ENCODE data around the gene C3orf22. TPM values are rescaled to one million over a fixed set of nuclear protein-coding genes. Genes with fewer than 3 reads are reported as not detected.
"Not testable (repeated sequence)": the region's sequence is repeated elsewhere in the genome, so short reads cannot be mapped to it uniquely, and the experiment has no call there.

C3orf22 gene
- total RNA-seq, 1 donor from 2014 or later, result not detected

- peaks cover 39% of the 10 kb centered on the region for H3K27me3 Mint-ChIP-seq (ENCODE audit: low read depth)
- TF ChIP-seq CTCF (conservative IDR thresholded peaks at IDR 0.05), result no peak
- H3K4me3 Mint-ChIP-seq, result no peak overlapping the region
- no peaks in the 10 kb centered on the region for H3K36me3 Mint-ChIP-seq (ENCODE audit: low read depth)
- no peaks in the 10 kb centered on the region for H3K4me1 Mint-ChIP-seq
- no peak overlapping the region for H3K27ac Mint-ChIP-seq (ENCODE audit: unreplicated experiment)
- H3K9me3 Mint-ChIP-seq, result no peaks in the 10 kb centered on the region
- DNase-seq (ENCODE audit: low read depth, low spot score), result no peak
These were observed 21.5 kb downstream of the C3orf22 start for GRCh38 chr3:126537116-126537729.

- Mint-ChIP-seq H3K27ac (ENCODE audit: unreplicated experiment) (no peak overlapping the region), H3K4me1 (no peaks in the 10 kb centered on the region), H3K4me3 (no peak overlapping the region), H3K27me3 (ENCODE audit: low read depth) (peaks cover 46% of the 10 kb centered on the region), H3K36me3 (ENCODE audit: low read depth) (no peaks in the 10 kb centered on the region), H3K9me3 (no peaks in the 10 kb centered on the region)
- TF ChIP-seq CTCF (conservative IDR thresholded peaks at IDR 0.05), result no peak
- no peak for DNase-seq (ENCODE audit: low read depth, low spot score)
These were observed 22.6 kb downstream of the C3orf22 start for GRCh38 chr3:126536126-126536525.

- Mint-ChIP-seq H3K36me3 (ENCODE audit: low read depth) (no peaks in the 10 kb centered on the region), H3K4me1 (no peaks in the 10 kb centered on the region), H3K9me3 (no peaks in the 10 kb centered on the region), H3K4me3 (no peak overlapping the region), H3K27me3 (ENCODE audit: low read depth) (peaks cover 46% of the 10 kb centered on the region), H3K27ac (ENCODE audit: unreplicated experiment) (no peak overlapping the region)
- DNase-seq (ENCODE audit: low read depth, low spot score), result no peak
- no peak for TF ChIP-seq CTCF (conservative IDR thresholded peaks at IDR 0.05)
These were observed 23.1 kb downstream of the C3orf22 start for GRCh38 chr3:126535636-126536035.

GRCh38 chr3:126534716-126535115, 24.0 kb downstream of the C3orf22 start:
- not testable (repeated sequence) for H3K4me3 Mint-ChIP-seq; DNase-seq (ENCODE audit: low read depth, low spot score); H3K9me3 Mint-ChIP-seq; H3K4me1 Mint-ChIP-seq; H3K36me3 Mint-ChIP-seq (ENCODE audit: low read depth); H3K27ac Mint-ChIP-seq (ENCODE audit: unreplicated experiment)
- H3K27me3 Mint-ChIP-seq (ENCODE audit: low read depth), result peaks cover 46% of the 10 kb centered on the region

- H3K36me3 Mint-ChIP-seq (ENCODE audit: low read depth), result no peaks in the 10 kb centered on the region
- no peak overlapping the region for H3K4me3 Mint-ChIP-seq
- no peak for TF ChIP-seq CTCF (conservative IDR thresholded peaks at IDR 0.05)
- H3K27me3 Mint-ChIP-seq (ENCODE audit: low read depth), result peaks cover 46% of the 10 kb centered on the region
- no peak overlapping the region for H3K27ac Mint-ChIP-seq (ENCODE audit: unreplicated experiment)
- no peaks in the 10 kb centered on the region for H3K9me3 Mint-ChIP-seq
- DNase-seq (ENCODE audit: low read depth, low spot score), result no peak
- no peaks in the 10 kb centered on the region for H3K4me1 Mint-ChIP-seq
These were observed 25.2 kb downstream of the C3orf22 start for GRCh38 chr3:126533506-126533905.

- DNase-seq (ENCODE audit: low read depth, low spot score), result no peak
- Mint-ChIP-seq H3K4me3 (no peak overlapping the region), H3K9me3 (no peaks in the 10 kb centered on the region), H3K4me1 (no peaks in the 10 kb centered on the region), H3K27ac (ENCODE audit: unreplicated experiment) (no peak overlapping the region), H3K36me3 (ENCODE audit: low read depth) (no peaks in the 10 kb centered on the region), H3K27me3 (ENCODE audit: low read depth) (peaks cover 50% of the 10 kb centered on the region)
- TF ChIP-seq CTCF (conservative IDR thresholded peaks at IDR 0.05), result no peak
These were observed 27.7 kb downstream of the C3orf22 start for GRCh38 chr3:126531051-126531330.
